ENCODE results near the gene GRIK4.

GRIK4 gene

GRCh38 chr11:120789391-120789790 lies 277.8 kb downstream of the GRIK4 start:
- DNase-seq = no peak

GRCh38 chr11:120792306-120792705 lies 280.8 kb downstream of the GRIK4 start:
- no peak for DNase-seq

GRCh38 chr11:120793150-120793549 lies 281.6 kb downstream of the GRIK4 start:
- no peak for DNase-seq

GRCh38 chr11:120793806-120794479 lies 282.4 kb downstream of the GRIK4 start:
- no peak for DNase-seq

- DNase-seq = no peak
These were observed 283.2 kb downstream of the GRIK4 start for GRCh38 chr11:120794748-120795147.

GRCh38 chr11:120795185-120795584 lies 283.6 kb downstream of the GRIK4 start:
- no peak for DNase-seq

GRCh38 chr11:120797143-120797542 lies 285.6 kb downstream of the GRIK4 start:
- DNase-seq = no peak

GRCh38 chr11:120798854-120799253 lies 287.3 kb downstream of the GRIK4 start:
- no peak for DNase-seq

GRCh38 chr11:120800206-120800605 lies 288.7 kb downstream of the GRIK4 start:
- DNase-seq = no peak

- peak; percentile 34 for DNase-seq
These were observed 290.5 kb downstream of the GRIK4 start for GRCh38 chr11:120801801-120802689.

GRCh38 chr11:120805960-120806555 lies 294.5 kb downstream of the GRIK4 start:
- DNase-seq = no peak

GRCh38 chr11:120807414-120808150 lies 296.0 kb downstream of the GRIK4 start:
- no peak for DNase-seq

GRCh38 chr11:120808616-120809050 lies 297.1 kb downstream of the GRIK4 start:
- DNase-seq = no peak

GRCh38 chr11:120810251-120810650 lies 298.7 kb downstream of the GRIK4 start:
- DNase-seq = no peak

GRCh38 chr11:120811199-120811598 lies 299.7 kb downstream of the GRIK4 start:
- DNase-seq = no peak

GRCh38 chr11:120811731-120812130 lies 300.2 kb downstream of the GRIK4 start:
- DNase-seq = no peak

- DNase-seq = no peak
These were observed 303.2 kb downstream of the GRIK4 start for GRCh38 chr11:120814531-120815318.

- no peak for DNase-seq
These were observed 304.0 kb downstream of the GRIK4 start for GRCh38 chr11:120815319-120816100.

GRCh38 chr11:120816176-120816575 lies 304.6 kb downstream of the GRIK4 start:
- DNase-seq = no peak

- DNase-seq = no peak
These were observed 305.2 kb downstream of the GRIK4 start for GRCh38 chr11:120816711-120817110.

- no peak for DNase-seq
These were observed 305.6 kb downstream of the GRIK4 start for GRCh38 chr11:120817158-120817557.

All from KG1 (cell line).